WTC11 (cell line): Measurements from ENCODE around the gene ADAM8. TPM values are rescaled to one million over a fixed set of nuclear protein-coding genes. Genes with fewer than 3 reads are reported as not detected.

ENCODE experiments used
- ATAC-seq: fragments of 200-7000 bp; cut with Tn5 transposase; 2 replicates; pipeline ENCODE4 v1.10.0; 2021; ENCODE audit warnings: mild to moderate bottlenecking, moderate library complexity
- CTCF ChIA-PET: fragments of 300-600 bp; sonication (Branson Sonifier 250); formaldehyde crosslinking; loops from one replicate; lab custom pipeline; 2021; ENCODE audit warnings: antibody characterized with exemption; lab: Charles Lee
- POLR2A ChIA-PET: fragments of 350-600 bp; sonication (Branson Sonifier 250); formaldehyde crosslinking; loops from one replicate; lab custom pipeline; 2021; ENCODE audit warnings: antibody characterized with exemption; lab: Charles Lee
- DNase-seq: peaks from one replicate; pipeline ENCODE4 v3.0.0; 2021; ENCODE audit warnings: low spot score
- H3K27ac Mint-ChIP-seq: 2 replicates; pipeline ENCODE4 v1.8.0; 2021; ENCODE audit warnings: mixed read lengths
- H3K27me3 Mint-ChIP-seq: 2 replicates; pipeline ENCODE4 v1.8.0; 2021; ENCODE audit warnings: low read depth, mild to moderate bottlenecking, moderate library complexity, mixed read lengths
- H3K36me3 Mint-ChIP-seq: 2 replicates; pipeline ENCODE4 v1.8.0; 2021; ENCODE audit warnings: mixed read lengths
- H3K4me1 Mint-ChIP-seq: 2 replicates; pipeline ENCODE4 v1.8.0; 2022; ENCODE audit warnings: mixed read lengths
- H3K4me3 Mint-ChIP-seq: 2 replicates; pipeline ENCODE4 v1.8.0; 2021; ENCODE audit warnings: mild to moderate bottlenecking, moderate library complexity, mixed read lengths
- H3K9me3 Mint-ChIP-seq: 2 replicates; pipeline ENCODE4 v1.8.0; 2021; ENCODE audit warnings: mixed read lengths
- E2F4 ChIP-seq: sonication (generic); formaldehyde crosslinking; IDR thresholded peaks from 2 replicates; pipeline ENCODE4 v1.8.1; 2022; ENCODE audit warnings: low read depth, mild to moderate bottlenecking, moderate library complexity, missing genetic modification reagents, borderline replicate concordance
- FOXJ3 ChIP-seq: sonication (generic); formaldehyde crosslinking; IDR thresholded peaks from 2 replicates; pipeline ENCODE4 v1.9.0; 2021; ENCODE audit warnings: missing genetic modification reagents, mild to moderate bottlenecking, borderline replicate concordance
- HMGA2 ChIP-seq: fragments of 250-450 bp; sonication (Bioruptor Pico); IDR thresholded peaks from 2 replicates; pipeline ENCODE4 v1.4.0; 2021; ENCODE audit warnings: mild to moderate bottlenecking, moderate library complexity
- HMGXB4 ChIP-seq: sonication (generic); formaldehyde crosslinking; IDR thresholded peaks from 2 replicates; pipeline ENCODE4 v1.8.1; 2023; ENCODE audit warnings: mild to moderate bottlenecking, moderate library complexity, missing genetic modification reagents
- MLX ChIP-seq: sonication (generic); formaldehyde crosslinking; IDR thresholded peaks from 2 replicates; pipeline ENCODE4 v1.8.1; 2023; ENCODE audit warnings: mild to moderate bottlenecking, missing genetic modification reagents, moderate library complexity
- MYBL2 ChIP-seq: sonication (generic); formaldehyde crosslinking; IDR thresholded peaks from 2 replicates; pipeline ENCODE4 v1.8.1; 2023; ENCODE audit warnings: mild to moderate bottlenecking, moderate library complexity, missing genetic modification reagents
- PRDM15 ChIP-seq: sonication (generic); formaldehyde crosslinking; IDR thresholded peaks from 2 replicates; pipeline ENCODE4 v1.8.0; 2022; ENCODE audit warnings: missing genetic modification reagents
- STAT6 ChIP-seq: sonication (generic); formaldehyde crosslinking; conservative IDR thresholded peaks from 2 replicates; pipeline ENCODE4 v1.8.1; 2023; ENCODE audit warnings: mild to moderate bottlenecking, low read depth, missing genetic modification reagents, moderate library complexity
- TEAD1 ChIP-seq: sonication (generic); formaldehyde crosslinking; IDR thresholded peaks from 2 replicates; pipeline ENCODE4 v1.8.0; 2022; ENCODE audit warnings: mild to moderate bottlenecking, missing genetic modification reagents
- USF2 ChIP-seq: sonication (generic); formaldehyde crosslinking; IDR thresholded peaks from 2 replicates; pipeline ENCODE4 v1.8.1; 2023; ENCODE audit warnings: mild to moderate bottlenecking, missing genetic modification reagents, moderate library complexity
- ZNF121 ChIP-seq: sonication (generic); formaldehyde crosslinking; IDR thresholded peaks from 2 replicates; pipeline ENCODE4 v1.8.0; 2023; ENCODE audit warnings: missing genetic modification reagents
- ZNF671 ChIP-seq: fragments of 250-450 bp; sonication (Bioruptor Pico); IDR thresholded peaks from 2 replicates; pipeline ENCODE4 v1.8.0; 2021; ENCODE audit warnings: mild to moderate bottlenecking
- total RNA-seq: library from RNA; stranded (reverse); gene quantifications from 3 replicates; pipeline ENCODE4 v1.2.3, GENCODE V29; 2021

ADAM8 gene
- total RNA-seq, 1 experiment from 2014 or later = 7.2 TPM

GRCh38 chr10:133217800-133218589 is 58.7 kb downstream of the ADAM8 start:
- no peak overlapping the region for H3K4me3 Mint-ChIP-seq
- TF ChIP-seq PRDM15 = peak; percentile 79
- TF ChIP-seq MLX (CRISPR knock-in tag) = no peak
- H3K27me3 Mint-ChIP-seq = no peaks in the 10 kb centered on the region
- H3K27ac Mint-ChIP-seq = no peak overlapping the region
- H3K36me3 Mint-ChIP-seq = peaks cover 8% of the 10 kb centered on the region; the same call in 1 of the 2 replicates
- CTCF ChIA-PET = interaction anchor here (1.0 to 1.3 kb wide), 3 partner anchors 28 to 112 kb away, joined by 3 read pairs; no protein-coding TSS in a partner anchor
- H3K9me3 Mint-ChIP-seq = no peaks in the 10 kb centered on the region
- POLR2A ChIA-PET = interaction anchor here (0.7 kb wide), 1 partner anchor 28 kb away, joined by 3 read pairs; no protein-coding TSS in a partner anchor
- no peak for ATAC-seq
- peaks cover 10% of the 10 kb centered on the region for H3K4me1 Mint-ChIP-seq
- no peak for DNase-seq

- CTCF ChIA-PET = interaction anchor here (0.7 to 1.0 kb wide), 2 partner anchors 113 to 305 kb away, joined by 3 read pairs; no protein-coding TSS in a partner anchor
- peaks cover 10% of the 10 kb centered on the region for H3K4me1 Mint-ChIP-seq
Observed at GRCh38 chr10:133216776-133217175, 59.9 kb downstream of the ADAM8 start.

GRCh38 chr10:133215586-133215985 is 61.1 kb downstream of the ADAM8 start:
- ATAC-seq (no peak), DNase-seq (no peak)
- POLR2A ChIA-PET = no interaction called here
- Mint-ChIP-seq H3K9me3 (no peaks in the 10 kb centered on the region), H3K36me3 (peaks cover 13% of the 10 kb centered on the region), H3K4me3 (no peak overlapping the region), H3K4me1 (peaks cover 3% of the 10 kb centered on the region; the same call in 1 of the 2 replicates), H3K27me3 (no peaks in the 10 kb centered on the region), H3K27ac (no peak overlapping the region)
- CTCF ChIA-PET = interaction anchor here (1.0 to 1.7 kb wide), 4 partner anchors 11 to 73 kb away, joined by 3 to 8 read pairs (median 4); no protein-coding TSS in a partner anchor
- TF ChIP-seq STAT6 (CRISPR knock-in tag) (no peak), USF2 (no peak), HMGA2 (CRISPR knock-in tag) (no peak), MYBL2 (CRISPR knock-in tag) (no peak), ZNF671 (CRISPR knock-in tag) (no peak), TEAD1 (CRISPR knock-in tag) (no peak), ZNF121 (no peak)

More at GRCh38 chr10:133216776-133217175, 59.9 kb downstream of the ADAM8 start:
- no peak for TF ChIP-seq HMGXB4 (CRISPR knock-in tag)
- no peak for TF ChIP-seq FOXJ3 (CRISPR knock-in tag)
- TF ChIP-seq E2F4 (CRISPR knock-in tag) = no peak
- ATAC-seq (no peak), DNase-seq (no peak)
- Mint-ChIP-seq H3K27me3 (no peaks in the 10 kb centered on the region), H3K27ac (peak overlapping the region; percentile 60; the same call in 1 of the 2 replicates), H3K9me3 (no peaks in the 10 kb centered on the region), H3K36me3 (peaks cover 13% of the 10 kb centered on the region), H3K4me3 (no peak overlapping the region)
- POLR2A ChIA-PET = no interaction called here
